ENCODE results near the gene SLC26A9. TPM values are rescaled to one million over a fixed set of nuclear protein-coding genes. Genes with fewer than 3 reads are reported as not detected.
"Not testable (repeated sequence)": the region's sequence is repeated elsewhere in the genome, so short reads cannot be mapped to it uniquely, and the experiment has no call there.

The SLC26A9 gene
- total RNA-seq, 1 donor, result not detected

GRCh38 chr1:205913451-205914154 is 29.7 kb downstream of the SLC26A9 start:
- no peak for TF ChIP-seq CTCF (IDR thresholded peaks at IDR 0.05; ENCODE audit: insufficient read depth, low read depth, low read length)
- no peak overlapping the region for H3K4me3 ChIP-seq (ENCODE audit: low read depth, low read length)
- no peak for DNase-seq (ENCODE audit: low read depth)

DNA sequence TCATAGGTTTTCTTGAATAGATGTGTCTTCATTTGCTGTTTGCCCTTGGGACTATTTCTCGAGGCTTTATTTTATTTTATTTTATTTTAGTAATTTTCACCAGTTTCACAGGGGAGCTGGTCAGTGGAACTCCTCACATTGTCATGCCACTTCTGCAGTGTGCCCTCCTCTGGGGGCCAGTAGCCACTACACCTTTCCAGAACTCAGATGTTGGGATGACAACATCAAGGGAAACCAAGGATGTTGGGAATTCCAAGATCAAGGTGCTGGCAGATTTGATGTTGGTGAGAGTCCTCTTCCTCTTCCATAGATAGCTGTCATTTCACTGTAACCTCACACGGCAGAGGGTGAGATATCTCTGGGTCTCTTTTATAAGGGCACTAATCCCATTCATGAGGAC is 35.5 kb downstream of the SLC26A9 start:
- TF ChIP-seq CTCF (IDR thresholded peaks at IDR 0.05; ENCODE audit: insufficient read depth, low read depth, low read length), result peak; percentile 68
- peak; percentile 35 for DNase-seq (ENCODE audit: low read depth)
- no peak overlapping the region for H3K4me3 ChIP-seq (ENCODE audit: low read depth, low read length)

DNA sequence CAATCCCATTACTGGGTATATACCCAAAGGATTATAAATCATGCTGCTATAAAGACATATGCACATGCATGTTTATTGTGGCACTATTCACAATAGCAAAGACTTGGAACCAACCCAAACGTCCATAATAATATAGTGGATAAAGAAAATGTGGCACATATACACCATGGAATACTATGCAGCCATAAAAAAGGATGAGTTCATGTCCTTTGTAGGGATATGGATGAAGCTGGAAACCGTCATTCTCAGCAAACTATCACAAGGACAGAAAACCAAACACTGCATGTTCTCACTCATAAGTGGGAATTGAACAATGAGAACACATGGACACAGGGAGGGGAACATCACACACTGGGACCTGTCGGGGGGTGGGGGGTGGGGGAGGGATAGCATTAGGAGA is 38.2 kb downstream of the SLC26A9 start:
- DNase-seq (ENCODE audit: low read depth); H3K4me3 ChIP-seq (ENCODE audit: low read depth, low read length): not testable (repeated sequence)

DNA sequence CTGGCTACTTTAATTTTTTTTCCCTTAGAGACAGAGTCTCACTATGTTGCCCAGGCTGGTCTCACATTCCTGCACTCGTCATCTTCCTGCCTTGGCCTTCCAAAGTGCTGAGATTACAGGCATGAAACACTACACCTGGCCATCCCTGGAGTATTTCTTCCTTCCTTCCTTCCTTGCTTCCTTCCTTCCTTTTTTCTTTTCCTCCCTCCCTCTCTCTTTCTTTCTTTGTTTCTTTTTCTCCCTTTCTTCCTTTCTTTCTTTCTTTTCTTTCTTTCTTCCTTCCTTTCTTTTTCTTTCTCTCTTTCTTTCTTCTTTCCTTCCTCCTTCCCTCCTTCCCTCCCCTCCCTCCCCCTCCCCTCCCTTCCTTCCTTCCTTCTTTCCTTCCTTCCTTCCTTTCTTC is 46.9 kb downstream of the SLC26A9 start:
- TF ChIP-seq CTCF (IDR thresholded peaks at IDR 0.05; ENCODE audit: insufficient read depth, low read depth, low read length), result no peak
- no peak overlapping the region for H3K4me3 ChIP-seq (ENCODE audit: low read depth, low read length)
- no peak for DNase-seq (ENCODE audit: low read depth)

DNA sequence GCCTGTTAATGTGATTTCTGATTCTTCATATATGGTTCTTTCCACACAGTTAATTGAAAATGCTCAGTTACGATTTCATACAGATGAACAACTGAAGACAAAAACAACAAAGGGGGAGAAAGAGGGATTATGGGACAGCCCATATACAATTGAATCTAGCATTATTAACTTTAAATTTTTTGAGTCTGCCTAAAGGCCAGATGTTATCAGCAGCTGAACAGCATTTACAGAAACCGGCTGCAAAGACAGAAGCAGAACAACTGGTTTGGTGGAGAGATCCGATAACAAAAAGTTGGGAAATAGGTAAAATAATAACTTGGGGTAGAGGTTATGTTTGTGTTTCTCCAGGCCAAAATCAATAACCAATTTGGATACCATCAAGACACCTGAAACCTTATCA is 49.1 kb downstream of the SLC26A9 start:
- not testable (repeated sequence) for DNase-seq (ENCODE audit: low read depth); H3K4me3 ChIP-seq (ENCODE audit: low read depth, low read length)

DNA sequence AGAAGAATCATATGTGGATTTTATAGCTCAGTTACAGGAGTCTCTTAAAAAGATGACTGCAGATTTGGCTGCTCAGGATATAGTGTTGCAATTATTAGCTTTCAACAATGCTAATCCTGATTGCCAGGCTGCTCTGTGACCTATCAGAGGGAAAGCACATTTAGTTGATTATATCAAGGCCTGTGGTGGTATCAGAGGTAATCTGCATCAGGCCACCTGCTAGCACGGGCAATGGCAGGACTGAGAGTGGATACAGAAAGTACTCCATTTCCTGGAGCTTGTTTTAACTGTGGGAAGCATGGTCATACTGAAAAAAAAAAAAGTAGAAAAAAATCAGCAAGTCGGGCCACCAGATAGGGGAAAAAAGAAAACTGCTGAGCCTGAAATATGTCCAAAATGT is 51.1 kb downstream of the SLC26A9 start:
- H3K4me3 ChIP-seq (ENCODE audit: low read depth, low read length); DNase-seq (ENCODE audit: low read depth): not testable (repeated sequence)

- H3K4me3 ChIP-seq (ENCODE audit: low read depth, low read length); DNase-seq (ENCODE audit: low read depth): not testable (repeated sequence)
Observed at GRCh38 chr1:205891481-205891880, 51.8 kb downstream of the SLC26A9 start.

DNA sequence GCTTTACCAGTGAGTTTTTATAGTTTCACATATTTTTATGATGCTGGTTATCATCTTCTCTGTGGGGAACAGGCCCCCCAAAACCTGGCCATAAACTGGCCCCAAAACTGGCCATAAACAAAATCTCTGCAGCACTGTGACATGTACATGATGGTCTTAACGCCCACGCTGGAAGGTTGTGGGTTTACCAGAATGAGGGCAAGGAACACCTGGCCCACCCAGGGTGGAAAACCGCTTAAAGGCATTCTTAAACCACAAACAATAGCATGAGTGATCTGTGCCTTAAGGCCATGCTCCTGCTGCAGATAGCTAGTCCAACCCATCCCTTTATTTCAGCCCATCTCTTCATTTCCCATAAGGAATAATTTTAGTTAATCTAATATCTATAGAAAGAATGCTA is 52.6 kb downstream of the SLC26A9 start:
- DNase-seq (ENCODE audit: low read depth); H3K4me3 ChIP-seq (ENCODE audit: low read depth, low read length): not testable (repeated sequence)

GRCh38 chr1:205889706-205890105 is 53.5 kb downstream of the SLC26A9 start:
- H3K4me3 ChIP-seq (ENCODE audit: low read depth, low read length), result not testable (repeated sequence)
- peak; percentile 21 for DNase-seq (ENCODE audit: low read depth)

DNA sequence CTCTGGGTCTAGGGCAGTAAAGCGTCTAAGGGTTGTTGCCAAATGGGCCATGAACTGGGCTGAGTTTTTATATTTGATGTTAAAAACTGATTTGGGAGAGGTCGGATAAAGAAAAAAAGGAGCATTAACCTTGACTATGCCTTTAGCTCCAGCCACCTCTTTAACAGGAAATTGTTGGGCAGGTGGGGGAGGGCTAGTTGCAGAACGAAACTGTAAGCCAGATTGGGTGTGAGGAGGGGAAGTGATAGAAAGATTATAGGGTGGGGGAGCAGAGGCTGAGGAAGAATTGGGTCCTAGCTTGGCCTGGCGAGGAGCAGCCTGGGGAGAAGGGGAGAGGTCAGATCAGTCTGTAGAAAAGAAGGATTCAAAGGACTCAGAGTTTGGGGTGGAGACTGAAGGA is 54.2 kb downstream of the SLC26A9 start:
- DNase-seq (ENCODE audit: low read depth); H3K4me3 ChIP-seq (ENCODE audit: low read depth, low read length): not testable (repeated sequence)

DNA sequence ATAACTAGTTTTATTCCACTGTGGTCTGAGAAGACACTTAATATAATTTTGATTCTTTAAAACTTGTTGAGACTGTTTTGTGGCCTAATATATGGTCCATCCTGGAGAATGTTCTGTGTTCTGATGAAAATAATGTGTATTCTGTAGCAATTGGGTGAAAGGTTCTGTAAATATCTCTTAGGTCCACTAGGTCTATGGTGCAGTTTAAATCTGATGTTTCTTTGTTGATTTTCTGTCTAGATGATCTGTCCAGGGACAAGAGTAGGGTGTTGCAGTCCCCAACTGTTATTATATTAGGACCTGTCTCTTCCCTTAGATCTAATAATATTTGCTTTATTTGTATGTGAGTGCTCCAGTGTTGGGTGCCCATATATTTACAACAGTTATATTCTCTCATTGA is 59.5 kb downstream of the SLC26A9 start:
- no peak for DNase-seq (ENCODE audit: low read depth)
- H3K4me3 ChIP-seq (ENCODE audit: low read depth, low read length), result no peak overlapping the region
- no peak for TF ChIP-seq CTCF (IDR thresholded peaks at IDR 0.05; ENCODE audit: insufficient read depth, low read depth, low read length)
